ENCODE results near the gene FAM229A. TPM values are rescaled to one million over a fixed set of nuclear protein-coding genes. Genes with fewer than 3 reads are reported as not detected.
A peak's percentile ranks its signal among the peaks of the same experiment; 100 is the strongest.
"Not testable (repeated sequence)": the region's sequence is repeated elsewhere in the genome, so short reads cannot be mapped to it uniquely, and the experiment has no call there.

The FAM229A gene
- polyA plus RNA-seq, 1 donor = 12.2 TPM

- peaks cover 3% of the 10 kb centered on the region for H3K9me3 ChIP-seq (ENCODE audit: control insufficient read depth, low read depth, low read length)
- peak in 1 of 2 donors; percentile 44 for DNase-seq
- H3K4me3 ChIP-seq (ENCODE audit: low read length) = no peak overlapping the region
- 60% methylated on average over 1 of the region's 3 CpGs for WGBS (ENCODE audit: insufficient coverage, low lambda C conversion rate)
- H3K4me1 ChIP-seq (ENCODE audit: control insufficient read depth, insufficient read depth, low read length) = peaks cover 22% of the 10 kb centered on the region
- peak overlapping the region; percentile 5 for H3K27ac ChIP-seq (ENCODE audit: low read length)
- H3K27me3 ChIP-seq (ENCODE audit: control insufficient read depth, insufficient read depth, low read length) = no peaks in the 10 kb centered on the region
- peaks cover 4% of the 10 kb centered on the region for H3K36me3 ChIP-seq (ENCODE audit: control insufficient read depth, insufficient read depth, low read length)
Measured at GRCh38 chr1:32358435-32358834, 3.9 kb downstream of the FAM229A start.

DNA sequence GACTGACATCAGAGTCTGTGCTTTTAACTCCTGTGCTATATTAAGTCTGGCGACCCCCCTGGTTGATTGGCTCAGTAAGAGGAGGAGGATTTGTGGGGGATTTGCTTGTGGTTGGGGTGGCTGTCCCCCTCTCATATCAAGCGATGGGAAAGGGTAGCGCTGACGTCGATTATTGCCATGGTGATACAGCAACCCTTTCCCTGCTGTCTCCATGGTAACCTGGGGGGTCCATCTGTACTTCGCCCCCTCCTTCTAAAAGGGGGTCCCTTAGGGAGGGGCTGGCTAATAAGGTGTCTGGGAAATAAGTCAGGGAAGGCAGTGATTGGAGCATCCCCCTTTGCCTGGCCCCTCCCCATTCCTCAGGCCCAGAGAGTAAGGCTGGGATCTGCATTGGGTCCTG is 4.7 kb downstream of the FAM229A start:
- Histone ChIP-seq H3K27me3 (ENCODE audit: control insufficient read depth, insufficient read depth, low read length) (no peaks in the 10 kb centered on the region), H3K4me1 (ENCODE audit: control insufficient read depth, insufficient read depth, low read length) (peaks cover 29% of the 10 kb centered on the region), H3K36me3 (ENCODE audit: control insufficient read depth, insufficient read depth, low read length) (peaks cover 4% of the 10 kb centered on the region), H3K27ac (ENCODE audit: low read length) (no peak overlapping the region), H3K9me3 (ENCODE audit: control insufficient read depth, low read depth, low read length) (peaks cover 3% of the 10 kb centered on the region), H3K4me3 (ENCODE audit: low read length) (no peak overlapping the region)
- no peak for DNase-seq
- WGBS (ENCODE audit: insufficient coverage, low lambda C conversion rate) = no CpG with 5 or more reads among the region's 6 CpGs

DNA sequence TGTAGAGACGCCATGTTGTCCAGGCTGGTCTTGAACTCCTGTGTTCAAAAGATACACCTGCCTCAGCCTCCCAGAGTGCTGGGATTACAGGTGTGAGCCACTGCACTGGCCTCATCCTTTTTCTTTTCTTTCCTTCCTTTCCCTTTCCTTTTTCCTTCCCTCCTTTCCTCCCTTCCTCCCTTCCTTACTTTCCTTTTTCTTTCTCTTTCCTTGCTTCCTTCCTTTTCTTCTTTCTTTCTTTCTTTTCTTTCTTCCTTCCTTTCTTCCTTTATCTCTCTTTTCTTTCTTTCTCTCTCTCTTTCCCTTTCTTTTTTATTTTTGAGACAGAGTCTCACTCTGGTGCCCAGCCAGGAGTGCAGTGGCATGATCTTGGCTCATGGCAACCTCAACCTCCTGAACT is 5.8 kb downstream of the FAM229A start:
- Histone ChIP-seq H3K27ac (ENCODE audit: low read length) (no peak overlapping the region), H3K27me3 (ENCODE audit: control insufficient read depth, insufficient read depth, low read length) (no peaks in the 10 kb centered on the region), H3K36me3 (ENCODE audit: control insufficient read depth, insufficient read depth, low read length) (peaks cover 4% of the 10 kb centered on the region), H3K4me3 (ENCODE audit: low read length) (no peak overlapping the region), H3K4me1 (ENCODE audit: control insufficient read depth, insufficient read depth, low read length) (peaks cover 32% of the 10 kb centered on the region), H3K9me3 (ENCODE audit: control insufficient read depth, low read depth, low read length) (no peaks in the 10 kb centered on the region)
- 100% methylated on average over 1 of the region's 1 CpG for WGBS (ENCODE audit: insufficient coverage, low lambda C conversion rate)
- no peak for DNase-seq

- H3K36me3 ChIP-seq (ENCODE audit: control insufficient read depth, insufficient read depth, low read length); H3K27me3 ChIP-seq (ENCODE audit: control insufficient read depth, insufficient read depth, low read length); DNase-seq; H3K27ac ChIP-seq (ENCODE audit: low read length); H3K4me3 ChIP-seq (ENCODE audit: low read length); H3K9me3 ChIP-seq (ENCODE audit: control insufficient read depth, low read depth, low read length): not testable (repeated sequence)
- no CpG with 5 or more reads among the region's 6 CpGs for WGBS (ENCODE audit: insufficient coverage, low lambda C conversion rate)
- peaks cover 32% of the 10 kb centered on the region for H3K4me1 ChIP-seq (ENCODE audit: control insufficient read depth, insufficient read depth, low read length)
Measured at GRCh38 chr1:32355778-32356177, 6.5 kb downstream of the FAM229A start.

- H3K27ac ChIP-seq (ENCODE audit: low read length) = peak overlapping the region; percentile 36
- peaks cover 4% of the 10 kb centered on the region for H3K36me3 ChIP-seq (ENCODE audit: control insufficient read depth, insufficient read depth, low read length)
- H3K4me1 ChIP-seq (ENCODE audit: control insufficient read depth, insufficient read depth, low read length) = peaks cover 32% of the 10 kb centered on the region
- H3K4me3 ChIP-seq (ENCODE audit: low read length) = no peak overlapping the region
- DNase-seq = no peak
- peaks cover 9% of the 10 kb centered on the region for H3K9me3 ChIP-seq (ENCODE audit: control insufficient read depth, low read depth, low read length)
- no peaks in the 10 kb centered on the region for H3K27me3 ChIP-seq (ENCODE audit: control insufficient read depth, insufficient read depth, low read length)
- WGBS (ENCODE audit: insufficient coverage, low lambda C conversion rate) = no CpG with 5 or more reads among the region's 2 CpGs
Measured at GRCh38 chr1:32353886-32354570, 8.3 kb downstream of the FAM229A start.

DNA sequence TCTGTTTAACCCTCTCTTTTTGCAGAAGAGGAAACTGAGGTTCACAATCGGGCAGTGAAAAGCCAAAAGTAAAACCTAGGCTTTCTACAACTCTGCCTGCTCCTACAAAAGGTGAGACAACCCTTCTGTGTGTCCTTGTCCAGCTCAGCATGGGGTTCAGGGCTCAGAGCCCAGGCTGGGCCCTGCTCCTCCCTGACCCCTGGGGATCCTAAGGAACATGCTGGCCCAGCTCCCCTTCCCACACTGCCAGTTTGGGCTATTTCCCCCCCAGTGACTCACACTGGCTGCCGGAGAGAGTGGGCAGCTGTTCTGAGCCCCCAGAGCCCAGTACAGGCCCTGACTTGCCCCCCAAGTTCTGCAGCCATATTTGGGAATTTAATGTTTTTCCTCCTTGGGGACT is 8.9 kb downstream of the FAM229A start:
- H3K36me3 ChIP-seq (ENCODE audit: control insufficient read depth, insufficient read depth, low read length) = peaks cover 4% of the 10 kb centered on the region
- no peak overlapping the region for H3K4me3 ChIP-seq (ENCODE audit: low read length)
- H3K4me1 ChIP-seq (ENCODE audit: control insufficient read depth, insufficient read depth, low read length) = peaks cover 29% of the 10 kb centered on the region
- peak overlapping the region; percentile 36 for H3K27ac ChIP-seq (ENCODE audit: low read length)
- no CpG with 5 or more reads among the region's 2 CpGs for WGBS (ENCODE audit: insufficient coverage, low lambda C conversion rate)
- DNase-seq = no peak
- H3K27me3 ChIP-seq (ENCODE audit: control insufficient read depth, insufficient read depth, low read length) = no peaks in the 10 kb centered on the region
- peaks cover 9% of the 10 kb centered on the region for H3K9me3 ChIP-seq (ENCODE audit: control insufficient read depth, low read depth, low read length)

- peaks cover 23% of the 10 kb centered on the region for H3K4me1 ChIP-seq (ENCODE audit: control insufficient read depth, insufficient read depth, low read length)
- peaks cover 9% of the 10 kb centered on the region for H3K9me3 ChIP-seq (ENCODE audit: control insufficient read depth, low read depth, low read length)
- WGBS (ENCODE audit: insufficient coverage, low lambda C conversion rate) = no CpG with 5 or more reads among the region's 2 CpGs
- no peak for DNase-seq
- H3K27ac ChIP-seq (ENCODE audit: low read length) = peak overlapping the region; percentile 36
- H3K4me3 ChIP-seq (ENCODE audit: low read length) = no peak overlapping the region
- no peaks in the 10 kb centered on the region for H3K27me3 ChIP-seq (ENCODE audit: control insufficient read depth, insufficient read depth, low read length)
- peaks cover 4% of the 10 kb centered on the region for H3K36me3 ChIP-seq (ENCODE audit: control insufficient read depth, insufficient read depth, low read length)
Measured at GRCh38 chr1:32352831-32353383, 9.4 kb downstream of the FAM229A start.

DNA sequence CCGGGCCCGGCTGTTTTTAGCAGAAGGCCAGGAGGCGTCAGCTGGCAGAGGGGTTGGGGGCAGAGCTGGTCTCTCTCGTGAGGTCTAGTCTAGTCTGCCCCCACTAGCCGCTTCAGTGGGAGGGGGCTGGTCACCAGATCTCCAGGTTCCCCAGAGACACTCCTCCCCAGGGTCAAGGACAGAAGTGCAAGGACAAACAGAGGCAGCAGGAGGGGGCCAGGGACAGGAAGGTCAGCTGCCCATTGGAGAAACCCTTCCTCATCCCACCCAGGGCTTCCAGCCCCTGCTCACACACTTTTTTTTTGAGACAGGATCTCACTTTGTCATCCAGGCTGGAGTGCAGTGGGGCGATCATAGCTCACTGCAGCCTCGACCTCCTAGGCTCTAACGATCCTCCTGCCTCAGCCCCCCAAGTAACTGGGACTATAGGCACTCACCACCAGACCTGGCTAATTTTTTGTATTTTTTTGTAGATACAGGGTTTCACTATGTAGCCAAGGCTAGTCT is 10.0 kb downstream of the FAM229A start:
- peak overlapping the region; percentile 82 for H3K27ac ChIP-seq (ENCODE audit: low read length)
- WGBS (ENCODE audit: insufficient coverage, low lambda C conversion rate) = no CpG with 5 or more reads among the region's 8 CpGs
- H3K36me3 ChIP-seq (ENCODE audit: control insufficient read depth, insufficient read depth, low read length) = peaks cover 4% of the 10 kb centered on the region
- H3K4me3 ChIP-seq (ENCODE audit: low read length) = peak overlapping the region; percentile 68
- peaks cover 17% of the 10 kb centered on the region for H3K4me1 ChIP-seq (ENCODE audit: control insufficient read depth, insufficient read depth, low read length)
- H3K9me3 ChIP-seq (ENCODE audit: control insufficient read depth, low read depth, low read length) = peaks cover 9% of the 10 kb centered on the region
- H3K27me3 ChIP-seq (ENCODE audit: control insufficient read depth, insufficient read depth, low read length) = no peaks in the 10 kb centered on the region
- no peak for DNase-seq

DNA sequence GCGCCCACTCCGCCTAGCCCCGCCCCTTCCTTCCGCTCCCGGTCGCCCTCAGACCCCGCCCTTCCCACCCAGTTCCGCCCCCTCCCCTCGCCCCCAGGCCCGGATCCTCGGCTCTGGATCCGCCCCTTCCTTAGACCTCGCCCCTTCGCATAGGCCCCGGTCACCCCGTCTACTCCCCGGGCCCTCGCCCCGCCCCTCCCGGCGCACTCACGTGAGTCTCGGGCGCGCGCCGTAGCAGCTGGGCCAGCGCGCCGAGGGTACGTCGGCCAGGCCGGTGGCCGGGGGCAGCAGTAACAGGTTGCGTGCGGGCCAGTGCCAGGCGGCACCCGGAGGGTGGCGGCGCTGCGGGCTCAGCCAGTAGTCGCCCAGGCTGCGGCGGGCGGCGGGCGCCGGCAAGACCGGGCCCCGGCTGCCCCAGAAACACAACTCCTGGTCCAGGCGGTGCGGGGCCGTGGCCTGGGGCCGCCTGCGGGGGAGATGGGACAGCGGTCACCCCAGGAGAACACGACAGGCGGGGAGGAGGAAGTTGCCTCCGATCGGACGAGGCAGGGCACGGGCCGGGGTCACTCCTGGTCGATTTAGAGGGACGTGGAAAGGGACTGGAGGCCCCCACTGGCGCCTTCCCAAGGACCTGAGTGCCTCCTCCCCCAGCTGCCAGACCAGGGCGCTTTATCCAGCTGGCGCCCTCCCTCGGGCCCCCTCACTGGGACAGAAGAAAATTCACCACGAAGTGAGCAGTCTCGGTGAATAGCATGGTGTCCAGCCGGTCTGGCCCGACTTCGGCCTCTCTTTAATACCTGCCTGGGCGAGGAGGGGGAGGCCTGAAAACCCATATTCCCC is 10.7 kb downstream of the FAM229A start:
- peaks cover 17% of the 10 kb centered on the region for H3K4me1 ChIP-seq (ENCODE audit: control insufficient read depth, insufficient read depth, low read length)
- H3K27ac ChIP-seq (ENCODE audit: low read length) = peak overlapping the region; percentile 93
- peaks cover 9% of the 10 kb centered on the region for H3K9me3 ChIP-seq (ENCODE audit: control insufficient read depth, low read depth, low read length)
- peak overlapping the region; percentile 71 for H3K4me3 ChIP-seq (ENCODE audit: low read length)
- no CpG with 5 or more reads among the region's 75 CpGs for WGBS (ENCODE audit: insufficient coverage, low lambda C conversion rate)
- no peaks in the 10 kb centered on the region for H3K27me3 ChIP-seq (ENCODE audit: control insufficient read depth, insufficient read depth, low read length)
- peaks cover 4% of the 10 kb centered on the region for H3K36me3 ChIP-seq (ENCODE audit: control insufficient read depth, insufficient read depth, low read length)
- peak; percentile 93 to 96 for DNase-seq

- Histone ChIP-seq H3K4me3 (ENCODE audit: low read length) (peak overlapping the region; percentile 71), H3K4me1 (ENCODE audit: control insufficient read depth, insufficient read depth, low read length) (peaks cover 22% of the 10 kb centered on the region), H3K9me3 (ENCODE audit: control insufficient read depth, low read depth, low read length) (peaks cover 9% of the 10 kb centered on the region), H3K27ac (ENCODE audit: low read length) (peak overlapping the region; percentile 93), H3K27me3 (ENCODE audit: control insufficient read depth, insufficient read depth, low read length) (no peaks in the 10 kb centered on the region), H3K36me3 (ENCODE audit: control insufficient read depth, insufficient read depth, low read length) (peaks cover 4% of the 10 kb centered on the region)
- peak in 1 of 2 donors; percentile 67 for DNase-seq
- no CpG with 5 or more reads among the region's 28 CpGs for whole genome bisulfite sequencing (ENCODE audit: insufficient coverage, low lambda C conversion rate)
Measured at GRCh38 chr1:32350785-32351398, 11.4 kb downstream of the FAM229A start.

Data from large intestine (tissue), 3 donors.